ENCODE measurements around the gene GPR75. TPM values are rescaled to one million over a fixed set of nuclear protein-coding genes. Genes with fewer than 3 reads are reported as not detected.

The GPR75 gene
- total RNA-seq: 1.8 and 4.1 TPM in 2 replicates

GRCh38 chr2:53859206-53860181, at the start of gene GPR75:
GPR75 (minus strand) TSS chr2:53859967; CDS start chr2:53854756, 5,211 bp downstream.

Small RNA genes lying within 50 kb of the gene (small RNA-seq; reads per million reads assigned to genes)
- 0.27 reads per million, percentile 5 among the genes with 10 or more reads in this experiment for gene MIR3682

Other genes starting within 250 kb of the GPR75 start
- 4.0 and 9.2 TPM in 2 replicates for gene CHAC2, start 92.2 kb downstream of the GPR75 start, total RNA-seq
- 15.8 and 19.7 TPM in 2 replicates for gene ASB3, start 73.0 kb downstream of the GPR75 start, total RNA-seq
- 50.7 and 68.8 TPM in 2 replicates for gene ERLEC1, start 72.9 kb downstream of the GPR75 start, total RNA-seq
- gene PSME4, start 111.0 kb upstream of the GPR75 start, total RNA-seq: 48.9 and 71.2 TPM in 2 replicates

Measured in subcutaneous preadipocyte (primary cell).